Activated naive CD4-positive, alpha-beta T cell treated with Interleukin-2 at 50 U/mL for 16 hours (primary cell): Measurements from ENCODE around the gene FCHSD2.
"Not testable (repeated sequence)": the region's sequence is repeated elsewhere in the genome, so short reads cannot be mapped to it uniquely, and the experiment has no call there.

Experiments used
- DNase-seq: peaks from one replicate; pipeline ENCODE4 v3.0.0-alpha.2; 2020

The FCHSD2 gene

GRCh38 chr11:72918851-72919250 is 223.3 kb downstream of the FCHSD2 start:
- DNase-seq: no peak

GRCh38 chr11:72912253-72912652 is 229.9 kb downstream of the FCHSD2 start:
- DNase-seq: no peak

GRCh38 chr11:72909558-72910388 is 232.3 kb downstream of the FCHSD2 start:
- not testable (repeated sequence) for DNase-seq

- no peak for DNase-seq
These were observed 234.0 kb downstream of the FCHSD2 start for GRCh38 chr11:72908032-72908676.

GRCh38 chr11:72904016-72904415 is 238.1 kb downstream of the FCHSD2 start:
- DNase-seq: no peak

GRCh38 chr11:72901374-72901773 is 240.7 kb downstream of the FCHSD2 start:
- no peak for DNase-seq

- DNase-seq: no peak
These were observed 242.1 kb downstream of the FCHSD2 start for GRCh38 chr11:72900013-72900412.

GRCh38 chr11:72899238-72899637 is 242.9 kb downstream of the FCHSD2 start:
- DNase-seq: no peak

GRCh38 chr11:72897506-72897905 is 244.6 kb downstream of the FCHSD2 start:
- no peak for DNase-seq

- DNase-seq: no peak
These were observed 245.7 kb downstream of the FCHSD2 start for GRCh38 chr11:72896431-72896830.

GRCh38 chr11:72890881-72891280 is 251.2 kb downstream of the FCHSD2 start:
- DNase-seq: no peak

GRCh38 chr11:72886619-72887018 is 255.5 kb downstream of the FCHSD2 start:
- no peak for DNase-seq

- no peak for DNase-seq
These were observed 256.1 kb downstream of the FCHSD2 start for GRCh38 chr11:72885749-72886609.

- DNase-seq: no peak
These were observed 266.0 kb downstream of the FCHSD2 start for GRCh38 chr11:72876147-72876546.

- DNase-seq: no peak
These were observed 266.4 kb downstream of the FCHSD2 start for GRCh38 chr11:72875736-72876135.

GRCh38 chr11:72872012-72872411 is 270.1 kb downstream of the FCHSD2 start:
- no peak for DNase-seq

GRCh38 chr11:72871119-72871518 is 271.0 kb downstream of the FCHSD2 start:
- DNase-seq: no peak

- no peak for DNase-seq
These were observed 272.3 kb downstream of the FCHSD2 start for GRCh38 chr11:72869831-72870230.

GRCh38 chr11:72867970-72868369 is 274.1 kb downstream of the FCHSD2 start:
- DNase-seq: no peak

GRCh38 chr11:72864702-72865655 is 277.1 kb downstream of the FCHSD2 start:
- DNase-seq: no peak

GRCh38 chr11:72863916-72864315 is 278.2 kb downstream of the FCHSD2 start:
- DNase-seq: no peak

- no peak for DNase-seq
These were observed 279.0 kb downstream of the FCHSD2 start for GRCh38 chr11:72863091-72863490.
